ENCODE data around the gene MED29. TPM values are rescaled to one million over a fixed set of nuclear protein-coding genes. Genes with fewer than 3 reads are reported as not detected.

Gene MED29, protein sequence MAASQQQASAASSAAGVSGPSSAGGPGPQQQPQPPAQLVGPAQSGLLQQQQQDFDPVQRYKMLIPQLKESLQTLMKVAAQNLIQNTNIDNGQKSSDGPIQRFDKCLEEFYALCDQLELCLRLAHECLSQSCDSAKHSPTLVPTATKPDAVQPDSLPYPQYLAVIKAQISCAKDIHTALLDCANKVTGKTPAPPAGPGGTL
- 9.7 TPM for total RNA-seq

DNA sequence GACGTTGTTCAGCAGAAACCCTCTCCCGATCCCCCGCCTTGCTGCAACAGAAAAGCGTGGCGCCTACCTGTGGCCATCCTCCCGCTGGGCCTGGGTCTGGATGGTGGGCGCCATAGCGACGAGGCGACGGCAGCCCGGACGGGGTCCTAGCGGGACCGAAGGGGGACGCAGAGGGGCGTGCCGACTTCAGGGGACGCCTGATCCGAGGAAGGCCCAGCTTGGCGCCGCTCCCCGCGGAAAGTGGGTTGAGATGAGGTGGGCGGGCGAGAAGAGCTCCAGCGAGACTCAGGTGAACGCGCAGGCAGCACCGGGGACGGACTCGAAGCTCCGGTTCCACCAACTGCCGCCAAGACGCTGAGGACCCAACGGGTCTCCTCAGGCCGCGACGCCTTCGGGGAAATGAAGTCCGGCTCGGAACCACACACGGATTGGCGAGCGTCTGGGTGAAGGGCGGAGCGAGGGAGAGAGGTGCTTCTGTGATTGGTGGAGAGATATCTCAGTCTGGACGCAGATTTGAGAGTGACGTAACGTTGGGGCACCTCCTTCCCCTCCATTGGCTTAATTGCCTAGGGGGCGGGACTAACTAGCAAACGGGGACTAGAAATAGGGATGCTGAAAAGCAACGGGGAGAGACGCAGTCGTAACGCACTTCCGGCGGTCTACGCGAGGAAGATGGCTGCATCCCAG lies at the start of gene MED29, which contains the start of gene PAF1:
MED29 (plus strand) TSS at position 628 of the 687 bp plus-strand sequence; CDS start at position 673, 45 bp downstream.
PAF1 (minus strand) TSS at position 356 of the 687 bp plus-strand sequence; CDS start at position 114, 242 bp downstream.
- DNase-seq: peak; percentile 100

DNA sequence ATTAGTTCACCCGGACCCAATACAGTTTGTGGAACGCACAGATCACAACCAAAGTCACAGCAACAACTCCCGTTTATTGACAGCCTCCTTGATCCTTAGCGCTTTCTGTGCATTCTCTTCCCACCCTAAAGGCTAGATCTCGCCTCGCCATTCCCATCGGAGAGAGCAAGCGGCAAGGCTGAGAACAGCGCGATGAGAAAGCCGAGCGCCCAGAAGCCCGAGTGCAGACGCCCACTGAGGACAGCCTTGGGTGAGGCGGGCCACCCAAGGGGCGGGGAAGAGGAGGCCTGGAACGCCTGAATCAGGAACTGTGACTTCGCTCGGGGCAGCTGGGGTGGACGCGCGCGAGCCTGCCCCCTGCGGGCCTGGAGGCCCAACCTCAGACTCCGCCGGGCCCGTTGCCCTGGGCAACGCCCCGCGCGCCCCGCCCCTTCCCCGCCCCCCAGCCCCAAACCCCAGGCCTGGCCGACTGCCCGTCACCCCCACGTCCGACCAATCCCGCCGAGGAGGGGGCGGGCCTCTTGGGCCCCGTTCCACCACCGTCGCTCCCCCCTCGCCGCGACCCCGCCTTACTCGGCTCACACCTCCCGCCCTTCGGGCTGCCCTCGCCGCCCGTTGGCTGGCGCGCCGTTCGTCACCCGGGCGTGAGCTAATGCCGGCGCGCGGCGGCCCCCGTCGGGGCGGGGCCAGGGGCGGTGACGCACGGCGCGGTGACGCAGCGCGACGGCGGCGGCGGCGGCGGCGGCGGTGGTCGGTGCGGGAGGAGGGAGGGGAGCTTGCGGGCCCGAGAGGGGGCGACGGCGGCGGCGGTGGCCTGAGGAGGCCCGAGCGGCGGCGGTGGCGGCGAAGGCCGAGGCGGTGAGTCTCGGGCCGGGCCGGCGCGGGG lies 49.2 kb upstream of the MED29 start, which contains the start of gene SAMD4B:
SAMD4B (plus strand) TSS at position 703 of the 886 bp plus-strand sequence. CDS start 14,473 bp downstream, outside the sequence.
- DNase-seq: peak; percentile 99

DNA sequence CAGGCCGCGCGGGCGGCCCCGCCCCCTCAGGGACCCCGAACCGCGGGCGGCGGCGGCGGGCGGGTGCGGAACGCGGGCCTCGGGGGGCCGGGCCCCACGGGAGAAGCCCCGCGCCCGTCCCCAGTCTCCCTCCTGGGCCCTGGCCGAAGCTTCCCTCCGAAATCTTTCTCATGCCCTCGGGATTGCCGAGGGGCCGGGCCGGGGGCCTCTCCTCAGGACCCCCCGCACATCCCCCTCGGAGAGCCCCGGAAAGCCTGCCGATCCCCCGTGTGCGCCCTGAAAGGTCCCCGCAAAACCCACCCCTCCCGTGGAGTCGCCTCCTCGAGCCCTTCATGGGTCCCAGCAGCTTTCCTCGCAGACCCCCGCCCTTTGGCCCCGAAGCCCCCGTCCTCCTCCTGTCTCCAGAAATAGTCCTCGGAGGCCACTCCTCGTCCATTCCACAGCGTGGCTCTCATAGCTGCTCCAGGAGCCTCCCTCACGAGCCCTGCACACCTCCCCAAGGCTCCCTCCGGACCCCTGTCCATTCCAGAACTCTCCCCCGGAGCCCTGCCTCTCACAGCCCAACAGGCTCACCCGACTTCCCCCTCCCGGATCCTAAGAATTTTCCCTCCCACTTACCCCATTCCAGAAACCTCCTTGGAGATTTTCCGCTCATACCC lies 48.4 kb upstream of the MED29 start:
- DNase-seq: no peak

DNA sequence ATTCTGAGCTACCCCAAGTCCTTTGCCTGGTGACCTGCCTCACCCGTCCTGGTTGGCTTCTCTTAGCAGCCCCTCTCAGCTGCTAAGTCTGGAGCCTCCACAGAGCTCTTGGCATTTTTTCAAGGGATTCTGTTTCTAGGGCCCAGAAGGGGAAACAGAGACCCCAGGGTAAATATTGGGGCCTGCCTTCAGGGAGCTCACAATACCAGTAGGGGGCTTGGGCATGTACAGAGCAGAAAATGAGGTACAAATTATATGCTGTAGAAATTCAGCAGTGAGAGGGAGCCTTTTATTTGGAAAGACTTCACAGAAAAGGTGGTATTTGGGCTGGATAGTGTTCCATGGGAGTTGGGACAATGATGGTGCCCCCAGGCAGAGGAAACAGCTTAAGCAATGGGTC lies 45.2 kb upstream of the MED29 start:
- DNase-seq: no peak

DNA sequence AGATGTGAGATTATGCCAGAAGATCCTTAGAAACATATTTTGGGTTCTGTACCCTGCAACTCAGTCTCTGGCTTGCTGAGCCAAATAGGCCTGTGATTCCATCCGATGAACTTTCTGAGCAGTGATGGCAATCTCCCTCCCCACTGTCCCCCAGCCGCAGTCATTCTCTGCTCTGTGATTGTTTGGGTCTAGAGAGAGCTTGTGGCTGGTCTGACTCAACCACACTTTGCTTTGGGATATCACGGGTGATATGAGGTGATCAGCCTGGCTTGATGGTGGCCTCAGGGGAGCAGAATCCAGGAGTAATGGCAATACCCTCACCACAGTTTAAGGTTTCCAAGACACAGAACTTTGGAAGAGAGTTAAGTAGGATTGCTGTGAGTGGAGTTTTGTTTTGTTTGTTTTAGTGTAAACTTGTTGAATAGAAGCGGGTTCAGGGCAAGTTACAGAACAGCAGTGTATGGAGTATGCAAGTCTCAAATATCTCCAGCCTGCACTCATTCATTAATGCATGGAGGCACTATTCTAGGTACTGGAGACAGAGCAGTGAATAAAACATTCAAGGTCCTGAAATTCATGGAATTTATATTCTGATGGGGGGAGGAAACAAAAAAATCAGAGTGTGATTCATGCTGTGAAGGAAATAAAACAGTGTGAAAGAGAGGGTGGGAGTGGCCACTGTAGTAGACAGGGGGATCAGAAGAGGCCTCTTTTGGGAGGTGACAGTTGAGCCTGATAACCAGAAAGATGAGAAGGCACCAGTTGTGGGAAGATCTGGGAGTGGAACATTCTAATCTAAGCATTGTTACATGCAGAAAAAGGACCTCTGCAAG lies 43.6 kb upstream of the MED29 start:
- DNase-seq: no peak

DNA sequence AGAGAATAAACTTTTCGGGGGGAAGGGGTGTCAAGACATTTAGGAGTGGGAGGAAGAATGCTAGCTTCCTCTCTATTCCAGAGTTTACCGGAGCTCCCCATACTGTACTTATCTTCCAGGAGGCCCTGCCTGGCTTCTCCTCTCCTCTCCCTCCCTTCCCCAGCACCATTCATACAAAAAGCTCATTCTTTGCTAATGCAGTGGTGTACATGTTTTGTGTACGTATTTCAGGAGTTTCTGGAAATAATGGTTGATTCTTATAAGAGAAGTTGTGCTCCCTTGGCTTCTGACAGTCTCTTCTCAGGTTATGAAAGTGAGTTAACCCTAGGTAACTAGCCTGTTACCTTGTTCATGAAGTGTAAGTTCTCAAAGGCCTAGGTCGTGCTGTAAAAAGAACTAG lies 41.9 kb upstream of the MED29 start:
- no peak for DNase-seq

DNA sequence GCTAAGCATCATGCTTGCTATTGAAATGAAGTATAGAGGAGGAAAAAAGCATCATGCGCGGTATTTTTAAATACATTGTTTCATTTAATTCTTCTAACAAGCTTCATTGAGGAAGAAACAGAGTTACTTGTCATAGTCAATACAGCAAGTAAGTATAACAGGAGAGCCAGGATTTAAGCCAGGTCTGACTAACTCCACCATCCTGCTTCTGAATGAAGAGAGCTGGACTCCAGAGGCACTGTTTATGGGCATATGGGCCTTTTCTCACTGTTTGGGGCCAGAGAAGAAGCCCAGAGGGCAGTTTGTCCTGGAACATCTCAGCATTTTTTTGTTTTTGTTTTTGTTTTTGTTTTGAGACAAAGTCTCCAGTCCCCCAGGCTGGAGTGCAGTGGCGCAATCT lies 41.0 kb upstream of the MED29 start:
- DNase-seq: no peak

DNA sequence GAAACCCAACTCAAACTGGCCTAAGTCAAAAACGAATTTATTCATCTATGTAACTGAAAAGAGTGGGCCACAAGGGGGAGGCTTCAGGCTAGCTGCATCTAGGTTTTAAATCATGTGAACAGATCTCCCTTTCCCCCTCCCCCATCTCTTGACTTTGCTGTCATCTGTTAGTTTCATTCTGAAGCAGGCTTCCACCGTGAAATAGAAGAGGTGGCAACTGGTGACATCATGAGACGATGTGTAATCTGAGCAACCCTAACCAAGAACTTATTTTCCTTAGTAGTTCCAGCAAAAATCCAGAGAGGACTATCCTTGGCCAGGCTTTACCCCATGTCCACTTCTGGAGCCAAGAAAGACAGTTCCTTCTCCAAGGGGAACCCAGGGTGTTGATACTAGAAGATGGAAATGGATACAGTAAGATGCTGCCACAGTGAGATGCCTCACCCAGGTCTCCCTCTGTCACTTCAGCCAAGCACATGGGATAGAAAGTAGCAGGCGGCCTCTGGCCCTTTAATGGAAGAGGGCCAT lies 39.6 kb upstream of the MED29 start:
- no peak for DNase-seq

DNA sequence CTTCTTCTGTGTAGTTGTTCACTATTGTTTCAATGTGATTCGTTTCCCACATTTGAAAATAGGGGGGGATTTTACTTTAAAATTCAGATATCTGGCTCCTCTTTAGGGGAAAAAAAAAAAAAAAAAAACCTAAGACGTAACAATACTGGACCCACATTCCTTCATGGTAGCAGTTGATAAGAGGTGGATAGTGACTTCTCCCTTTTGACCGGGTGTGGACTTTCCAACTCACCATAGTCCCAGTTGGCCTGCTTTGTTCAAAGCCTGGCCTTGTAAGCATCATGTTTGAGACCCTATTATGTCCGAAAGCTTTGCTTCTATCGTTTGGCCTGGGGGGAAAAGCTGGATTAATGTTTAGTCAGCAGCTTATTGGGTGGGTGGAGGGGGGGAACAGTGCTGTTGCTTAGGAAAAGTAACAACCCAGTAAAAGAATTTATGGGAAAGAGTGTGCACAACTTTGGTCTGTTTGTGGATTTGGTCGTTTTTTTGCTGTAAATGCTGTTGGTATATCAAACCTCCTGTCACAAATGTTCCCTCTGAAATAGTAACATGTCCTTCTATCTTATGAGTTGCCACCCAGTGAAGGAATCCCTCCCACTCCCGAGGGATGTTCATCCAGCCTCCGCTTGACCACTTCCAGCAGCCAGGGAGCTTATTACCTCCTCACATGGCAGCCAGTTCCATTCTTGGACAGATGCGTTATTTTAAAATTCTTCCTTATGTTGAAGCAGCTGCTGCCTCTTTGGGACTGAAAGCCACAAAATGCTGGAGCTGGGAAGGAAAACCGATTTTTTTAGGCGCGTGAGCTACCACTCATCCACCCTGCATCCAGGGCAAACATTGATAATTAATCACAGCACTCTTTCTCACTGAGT lies 38.6 kb upstream of the MED29 start:
- peak; percentile 48 for DNase-seq

DNA sequence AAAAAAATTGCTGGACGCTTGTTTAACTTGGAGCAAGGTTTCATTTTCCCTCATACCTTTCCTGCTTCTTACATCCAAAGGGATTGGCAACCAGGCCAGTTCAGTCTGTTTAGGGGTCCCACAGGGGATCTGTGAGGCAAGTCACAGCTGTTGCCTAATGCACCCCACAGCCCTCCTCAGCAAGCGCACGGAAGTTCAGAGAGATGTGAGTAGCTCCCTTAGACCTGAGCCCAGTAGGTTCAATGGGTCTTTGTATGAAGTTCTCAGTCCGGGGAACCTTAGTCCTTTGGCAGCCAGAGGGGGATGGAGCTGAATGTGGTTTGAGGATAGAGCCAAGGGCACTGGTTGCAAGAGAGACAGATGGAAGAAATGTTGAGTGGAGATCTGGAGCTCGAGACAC lies 35.9 kb upstream of the MED29 start:
- no peak for DNase-seq

DNA sequence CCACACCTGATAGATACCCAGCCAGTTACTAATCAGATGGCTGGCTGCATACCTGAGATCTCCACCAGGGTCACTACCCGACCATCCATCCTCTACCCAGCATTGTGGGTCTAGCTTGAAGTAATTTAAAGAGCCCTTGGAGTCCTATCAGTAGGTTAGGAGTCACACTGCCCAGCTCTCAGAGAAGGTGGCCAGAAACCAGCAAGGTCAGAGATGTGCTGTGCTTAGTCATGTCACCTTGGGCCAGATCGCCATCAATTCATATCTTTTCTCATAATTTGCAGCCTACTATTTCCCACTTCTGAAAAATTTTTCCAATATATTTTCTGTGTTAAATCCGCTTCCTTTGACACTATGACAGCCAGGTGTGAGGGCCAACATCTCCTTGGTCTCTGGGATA lies 35.1 kb upstream of the MED29 start:
- DNase-seq: no peak

DNA sequence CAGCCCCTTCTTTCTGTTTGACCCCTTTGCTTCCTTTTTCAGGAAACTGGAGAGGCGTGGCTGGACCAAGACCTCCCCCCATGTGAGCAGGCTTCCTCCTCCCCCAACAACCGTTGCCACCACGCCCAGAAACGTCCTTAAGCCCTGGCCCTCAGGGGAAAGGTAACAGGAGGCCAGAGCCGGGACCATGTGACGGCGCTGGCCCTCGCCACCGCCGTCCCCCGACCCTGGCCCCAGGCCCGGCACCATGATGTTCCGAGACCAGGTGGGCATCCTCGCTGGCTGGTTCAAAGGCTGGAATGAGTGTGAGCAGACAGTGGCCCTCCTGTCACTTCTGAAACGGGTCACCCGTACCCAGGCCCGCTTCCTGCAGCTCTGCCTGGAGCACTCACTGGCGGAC lies 34.5 kb upstream of the MED29 start:
- no peak for DNase-seq

DNA sequence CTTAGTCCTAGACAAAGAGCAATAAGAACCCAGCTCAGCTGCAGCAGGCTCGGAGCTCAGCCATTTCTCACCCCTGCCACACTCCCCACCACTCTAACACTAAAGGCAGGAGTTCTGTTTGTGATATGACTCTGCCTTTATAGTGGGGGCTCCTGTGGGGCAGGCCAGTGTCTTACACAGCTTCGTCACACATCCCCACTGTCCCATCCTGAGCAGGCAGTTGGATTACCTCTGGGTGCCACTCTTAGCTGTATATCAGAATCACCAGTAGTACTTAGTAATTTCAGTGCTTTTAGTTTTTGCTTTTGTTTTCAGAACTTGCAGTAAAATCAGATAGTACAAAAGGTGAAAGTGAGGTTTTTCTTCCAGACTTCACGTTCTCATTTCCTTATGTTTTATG lies 32.2 kb upstream of the MED29 start:
- no peak for DNase-seq

DNA sequence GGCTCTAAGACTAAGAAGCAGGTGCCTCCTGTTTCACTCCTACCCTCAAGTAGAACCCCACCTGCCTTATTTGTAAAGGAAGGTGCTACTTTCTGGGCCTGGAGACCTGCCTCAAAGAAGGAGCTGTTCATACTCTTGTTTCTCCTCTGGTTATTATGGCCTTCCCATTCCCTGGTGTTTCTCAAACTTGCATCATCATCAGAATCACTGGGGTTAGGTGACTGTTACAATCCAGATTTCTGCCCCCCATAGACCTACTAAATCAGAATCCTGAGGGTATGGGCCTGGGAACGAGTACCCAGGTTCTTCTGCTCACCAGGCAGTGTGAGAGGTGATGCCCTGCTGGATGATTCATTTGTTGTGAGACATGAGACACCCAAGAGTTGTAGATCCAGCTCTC lies 30.6 kb upstream of the MED29 start:
- DNase-seq: no peak

DNA sequence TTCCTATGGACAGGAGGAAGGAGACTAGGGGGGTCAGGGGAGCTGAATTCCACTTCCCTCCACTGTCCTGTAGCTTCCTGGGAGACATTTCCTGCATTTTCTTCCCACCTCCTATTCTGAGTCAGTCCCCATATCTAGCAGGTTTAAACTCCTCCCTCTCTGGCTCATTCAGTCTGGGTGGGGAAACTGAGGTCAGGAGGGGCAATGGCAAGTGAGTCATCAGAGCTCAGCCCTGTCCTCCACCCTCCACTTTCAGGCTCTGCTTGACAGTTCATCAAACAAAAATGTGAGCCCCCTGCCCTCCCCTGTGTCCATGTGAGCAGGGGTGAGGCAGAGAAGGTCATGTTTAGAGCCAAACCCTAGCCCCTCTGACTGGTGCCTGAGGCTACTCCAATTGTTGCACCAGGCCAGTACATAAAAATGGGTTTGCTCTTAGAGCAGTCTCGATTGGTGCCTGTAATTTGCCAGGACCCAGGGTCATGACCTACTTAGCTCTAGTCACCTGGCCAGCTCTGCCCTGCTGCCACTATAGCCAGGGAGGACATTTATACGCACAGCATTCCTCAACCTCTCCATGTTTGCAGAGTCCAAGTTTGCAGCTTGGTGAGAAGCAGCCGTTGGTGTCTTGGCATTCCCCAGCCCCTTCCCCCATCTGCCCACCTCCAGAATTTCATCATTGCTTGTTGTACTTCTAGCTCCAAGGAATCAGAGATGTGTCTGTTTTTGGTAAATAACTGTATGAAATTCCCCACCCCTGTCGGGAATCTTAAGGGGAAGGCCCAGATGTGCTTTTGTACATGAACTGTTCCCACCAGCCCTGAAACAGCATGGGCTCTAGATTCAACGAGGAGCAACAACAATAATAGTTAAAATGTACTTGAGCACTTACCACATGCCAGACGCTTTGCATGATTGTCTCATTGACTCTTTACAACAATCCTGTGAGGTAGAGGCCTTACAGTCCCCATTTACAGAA lies 28.2 kb upstream of the MED29 start:
- peak; percentile 81 for DNase-seq

DNA sequence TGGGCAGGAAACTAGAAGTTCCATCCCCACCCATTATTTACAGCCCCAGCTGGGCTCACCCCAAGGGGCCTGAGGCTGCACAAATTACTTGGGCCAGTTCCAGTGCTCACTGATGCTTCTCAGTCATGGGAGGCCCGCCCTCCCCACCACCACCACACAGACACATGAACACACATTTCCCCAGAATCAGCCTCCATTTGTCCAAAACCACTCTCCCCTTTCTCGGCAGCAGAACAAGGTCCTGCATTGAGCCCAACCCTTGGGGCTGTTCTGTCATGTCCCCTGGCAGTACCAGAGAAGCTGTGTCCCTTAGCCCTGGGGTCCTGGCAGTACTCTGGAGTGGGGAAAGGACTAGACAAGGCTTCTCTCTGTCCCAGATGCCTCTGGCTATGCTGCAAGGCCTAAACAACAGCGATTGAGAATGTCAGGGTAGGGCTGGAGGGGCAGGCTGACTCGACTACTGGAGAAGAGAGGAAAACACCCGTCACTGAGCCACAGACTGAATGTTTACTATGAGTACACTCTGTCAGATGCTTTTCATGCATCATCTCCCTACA lies 27.2 kb upstream of the MED29 start:
- peak; percentile 83 for DNase-seq

DNA sequence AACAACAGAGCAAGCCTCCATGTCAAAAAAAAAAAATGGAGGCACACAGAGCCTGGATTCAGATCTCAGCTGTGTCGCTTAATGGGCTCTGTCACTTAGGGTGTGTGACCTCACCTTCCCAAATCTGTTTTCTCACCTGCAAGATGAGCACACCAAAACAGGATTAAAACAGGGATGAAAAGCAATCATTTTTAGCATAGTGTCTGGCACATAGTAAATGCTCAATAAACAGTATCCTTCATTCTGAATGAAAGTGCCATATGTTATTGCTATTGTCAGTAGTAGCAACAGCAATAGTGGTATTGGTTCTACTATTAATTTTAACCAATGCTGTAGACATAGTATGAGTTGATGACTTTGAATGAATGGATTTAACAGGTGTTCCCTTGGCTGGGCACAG lies 25.6 kb upstream of the MED29 start:
- DNase-seq: no peak

DNA sequence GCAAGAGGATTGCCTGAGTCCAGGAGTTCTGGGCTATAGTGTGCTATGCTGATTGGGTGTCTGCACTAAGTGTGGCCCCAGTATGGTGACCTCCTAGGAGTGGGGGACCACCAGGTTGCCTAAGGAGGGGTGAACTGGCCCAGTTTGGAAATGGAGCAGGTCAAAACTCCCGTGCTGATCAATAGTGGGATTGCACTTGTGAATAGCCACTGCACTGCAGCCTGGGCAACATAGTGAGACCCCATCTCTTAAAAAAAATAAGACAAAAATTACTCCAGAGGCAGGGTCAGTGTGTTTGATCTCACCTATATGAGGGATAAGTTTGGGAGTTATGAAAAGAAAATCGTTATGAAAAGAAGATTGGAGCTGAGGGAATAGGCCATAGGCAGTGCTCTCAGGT lies 22.0 kb upstream of the MED29 start:
- DNase-seq: no peak

DNA sequence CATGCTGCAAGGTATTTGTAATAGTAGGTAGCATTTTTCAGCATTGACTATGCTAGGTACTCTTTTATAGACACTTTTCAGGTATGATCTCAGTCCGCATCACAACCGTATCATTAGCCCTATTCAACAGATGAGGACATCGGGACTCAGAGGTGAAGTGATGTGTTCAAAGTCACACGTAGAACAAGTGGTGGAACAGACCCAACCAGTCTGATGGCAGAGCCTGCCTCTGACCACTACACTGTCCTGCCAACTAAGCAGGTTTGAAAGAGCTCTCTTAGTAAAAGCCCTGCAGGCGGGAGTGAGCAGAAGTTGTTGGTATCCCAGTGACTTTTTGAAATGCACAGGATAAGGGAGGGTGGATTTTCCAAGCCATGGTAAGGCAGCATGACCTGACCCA lies 20.4 kb upstream of the MED29 start:
- no peak for DNase-seq

Measured in skin of body (tissue), 2 donors.